T follicular helper cell (primary cell): Measurements from ENCODE around the gene HNRNPA1.
"Not testable (repeated sequence)": the region's sequence is repeated elsewhere in the genome, so short reads cannot be mapped to it uniquely, and the experiment has no call there.

ENCODE experiments used
- DNase-seq: peaks from one replicate; pipeline ENCODE4 v3.0.0-alpha.2; 2020; ENCODE audit warnings: low read depth

The HNRNPA1 gene

DNA sequence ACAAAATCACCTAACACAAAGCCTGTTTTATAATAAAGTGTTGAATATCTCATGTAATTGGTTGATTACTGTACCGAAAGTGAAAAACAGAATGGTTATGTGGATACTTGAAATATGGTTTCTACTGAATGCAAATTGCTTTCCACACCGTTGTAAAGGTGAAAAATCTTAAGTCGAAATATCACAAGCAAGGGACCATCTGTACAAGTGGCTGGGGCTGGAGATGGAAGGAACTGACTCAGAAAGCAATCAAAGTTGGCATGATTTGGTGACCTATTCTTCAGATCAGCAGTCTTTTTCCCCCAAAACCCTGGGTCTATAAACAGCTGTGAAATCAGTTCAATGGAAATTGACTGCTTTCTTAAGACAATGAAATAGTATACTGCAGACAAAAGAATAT, 4.2 kb upstream of the HNRNPA1 start:
- DNase-seq: no peak

DNA sequence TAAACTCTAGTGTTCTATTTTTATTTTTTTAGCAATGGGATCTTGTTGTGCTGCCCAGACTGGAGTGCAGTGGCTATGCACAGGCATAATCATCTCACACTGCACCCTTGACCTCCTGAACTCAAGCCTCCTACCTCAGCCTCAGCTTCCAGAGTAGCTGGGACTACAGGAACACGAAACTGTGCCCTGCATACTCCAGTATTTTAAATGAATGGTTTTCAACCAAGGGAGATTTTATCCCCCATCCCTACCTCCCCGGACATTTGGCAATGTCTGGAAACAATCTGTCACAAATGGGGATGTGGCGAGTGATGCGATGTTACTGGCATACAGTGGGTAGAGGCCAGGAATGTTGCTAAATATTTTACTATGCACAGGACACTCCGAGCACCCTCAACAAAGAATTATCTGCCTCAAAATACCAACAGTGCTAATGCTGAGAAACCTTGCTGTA, 2.7 kb upstream of the HNRNPA1 start:
- DNase-seq: no peak

DNA sequence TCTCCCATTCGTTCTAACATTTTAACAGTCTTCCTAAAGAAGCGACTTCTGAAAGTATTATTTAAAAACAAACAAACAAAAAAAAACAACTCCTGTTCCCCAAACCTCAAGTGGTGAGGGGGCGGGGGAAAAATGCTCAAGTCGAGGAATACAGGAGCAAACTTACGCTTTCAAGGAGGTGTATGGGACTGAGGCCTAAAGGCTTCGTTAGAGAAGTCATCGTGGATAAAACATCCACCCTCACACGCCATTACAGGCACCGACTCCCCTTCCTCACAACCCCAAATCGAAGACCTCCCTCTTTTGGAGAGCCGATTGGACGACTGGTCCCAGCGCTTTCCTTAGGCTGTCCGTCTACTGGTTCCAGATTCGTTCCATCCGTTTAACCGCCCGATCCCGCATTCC, 1.3 kb upstream of the HNRNPA1 start:
- DNase-seq: no peak

- DNase-seq: peak; percentile 99
These were observed 676 bp upstream of the HNRNPA1 start, which contains the start of gene CBX5 for GRCh38 chr12:54279632-54280467. CBX5 (minus strand) TSS chr12:54280122; CDS start chr12:54257650, 22,472 bp downstream.

DNA sequence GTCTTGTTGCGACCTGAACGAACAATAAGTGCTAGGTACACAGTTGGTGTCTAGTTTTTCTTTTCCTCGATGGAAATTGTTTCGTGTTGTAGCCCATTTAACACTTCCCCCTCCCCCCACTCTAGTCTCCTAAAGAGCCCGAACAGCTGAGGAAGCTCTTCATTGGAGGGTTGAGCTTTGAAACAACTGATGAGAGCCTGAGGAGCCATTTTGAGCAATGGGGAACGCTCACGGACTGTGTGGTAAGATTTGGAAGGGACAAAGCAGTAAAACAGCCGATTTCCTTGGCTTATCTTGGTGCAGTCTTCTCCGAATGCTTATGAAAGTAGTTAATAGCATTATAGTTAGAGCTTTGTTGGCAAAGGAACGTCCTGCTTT, 724 bp downstream of the HNRNPA1 start:
- DNase-seq: not testable (repeated sequence)

DNA sequence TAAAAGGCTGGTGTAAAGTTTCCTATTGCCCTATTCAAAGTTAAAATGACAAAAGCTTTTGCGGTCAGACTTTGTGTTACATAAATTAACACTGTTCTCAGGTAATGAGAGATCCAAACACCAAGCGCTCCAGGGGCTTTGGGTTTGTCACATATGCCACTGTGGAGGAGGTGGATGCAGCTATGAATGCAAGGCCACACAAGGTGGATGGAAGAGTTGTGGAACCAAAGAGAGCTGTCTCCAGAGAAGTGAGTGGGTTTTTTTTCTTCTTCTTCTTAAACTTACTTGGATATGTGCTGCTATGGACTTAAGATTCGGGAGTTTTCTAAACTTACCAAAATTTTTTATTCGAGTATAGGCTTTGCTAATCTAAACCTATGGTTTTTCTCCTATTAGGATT, 1.2 kb downstream of the HNRNPA1 start:
- DNase-seq: not testable (repeated sequence)

GRCh38 chr12:54282949-54283593, 2.5 kb downstream of the HNRNPA1 start:
- DNase-seq: no peak

GRCh38 chr12:54284070-54284780, 3.7 kb downstream of the HNRNPA1 start:
- DNase-seq: not testable (repeated sequence)

GRCh38 chr12:54285150-54286041, 4.9 kb downstream of the HNRNPA1 start:
- no peak for DNase-seq

DNA sequence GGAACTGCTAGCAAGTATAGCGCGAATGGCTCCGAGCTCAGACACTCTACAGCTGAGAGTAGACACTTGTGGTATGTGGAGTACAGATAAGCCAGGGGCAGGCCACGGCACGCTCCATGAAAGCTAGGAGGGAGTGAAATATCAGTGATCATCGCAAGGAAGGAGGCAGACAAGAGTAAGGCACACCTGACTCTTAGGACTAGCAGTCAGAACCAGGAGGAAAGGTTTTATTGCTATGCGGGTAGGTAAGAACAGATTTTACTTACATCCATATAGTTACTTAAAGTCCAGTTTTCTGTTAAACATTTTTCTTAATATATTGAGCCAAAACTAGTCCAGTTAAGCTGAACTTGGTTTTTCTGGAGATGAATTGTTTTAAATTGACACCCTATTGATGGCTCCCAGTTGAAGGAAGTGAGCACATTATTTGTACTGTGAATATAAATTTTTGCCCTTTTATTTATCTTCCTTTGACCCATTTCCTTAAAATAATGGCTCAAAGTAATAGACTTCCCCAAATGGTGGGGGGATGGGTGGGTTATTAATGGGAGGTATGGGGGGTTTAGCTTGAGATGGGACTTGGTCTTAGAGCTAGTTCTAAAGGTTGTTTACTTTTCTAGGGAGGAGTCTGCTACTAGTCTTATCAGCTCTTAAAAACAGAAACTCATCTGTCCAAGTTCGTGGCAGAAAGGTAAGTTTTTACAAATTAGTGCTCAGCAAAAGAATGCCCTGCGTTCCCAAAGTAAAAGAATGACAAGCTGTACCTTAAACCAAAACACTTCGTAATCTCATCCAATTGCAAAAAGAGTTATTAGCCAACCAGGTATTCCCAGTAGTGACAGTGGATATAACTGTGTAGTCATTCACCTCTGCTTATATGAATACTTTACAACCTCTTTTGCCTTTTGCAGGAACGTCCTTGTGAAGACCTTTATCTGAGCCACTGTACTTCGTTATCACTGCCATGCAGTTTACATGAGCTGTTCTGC, 5.8 kb downstream of the HNRNPA1 start:
- no peak for DNase-seq

DNA sequence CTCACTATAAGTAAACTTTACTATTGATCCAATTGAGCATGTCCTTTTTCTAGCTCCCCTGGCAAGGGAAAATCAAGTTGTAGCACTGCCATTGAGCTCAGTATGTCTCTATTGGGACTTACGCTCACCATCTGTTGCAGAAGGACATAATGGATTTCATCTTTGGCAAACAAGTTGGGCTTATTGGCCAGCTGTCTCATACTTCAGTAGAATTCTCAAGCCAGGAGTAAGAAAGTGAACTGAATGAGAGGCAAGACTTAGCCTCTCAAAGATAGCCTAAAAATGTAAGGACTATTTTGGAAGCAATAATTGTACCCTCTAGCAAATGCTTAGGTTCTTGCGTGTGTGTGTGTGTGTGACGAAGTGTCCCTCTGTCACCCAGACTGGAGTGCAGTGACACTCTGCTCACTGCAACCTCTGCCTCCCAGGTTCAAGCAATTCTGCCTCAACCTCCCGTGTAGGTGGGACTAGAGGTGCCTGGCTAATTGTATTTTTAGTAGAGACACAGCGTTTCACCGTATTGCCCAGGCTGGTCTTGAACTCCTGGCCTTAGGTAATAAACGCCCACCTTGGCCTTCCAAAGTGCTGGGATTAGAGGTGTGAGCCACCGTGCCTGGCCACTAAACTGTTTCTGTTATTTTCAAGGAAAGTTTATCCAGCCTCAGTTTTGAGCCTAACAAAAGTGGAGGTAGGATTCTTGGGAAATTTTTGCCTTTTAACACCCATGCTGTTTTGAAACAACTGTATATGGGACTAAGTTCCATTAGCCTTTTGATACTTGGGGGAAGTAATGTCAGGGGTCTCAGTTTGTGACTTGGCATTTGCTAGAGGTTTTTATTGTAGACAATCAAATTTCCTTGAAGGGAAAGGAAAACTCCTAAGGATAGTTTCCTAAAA, 7.0 kb downstream of the HNRNPA1 start:
- no peak for DNase-seq

- no peak for DNase-seq
These were observed 11.8 kb downstream of the HNRNPA1 start for GRCh38 chr12:54292083-54292930.

DNA sequence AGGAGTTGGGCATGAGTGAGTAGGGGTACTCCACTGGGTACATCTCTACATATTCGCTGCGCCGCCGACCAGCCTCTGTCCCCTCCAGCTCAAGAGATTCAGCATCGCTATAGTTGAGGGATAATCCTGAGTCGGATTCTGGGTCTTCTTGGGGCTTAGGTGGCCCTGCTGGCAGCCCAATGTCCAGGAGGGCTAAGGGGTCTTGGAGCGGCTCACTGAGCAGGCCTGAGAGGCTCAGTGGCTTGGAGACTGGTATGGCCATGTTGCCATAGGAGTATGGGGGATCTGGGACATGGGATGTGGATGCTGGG, 12.4 kb downstream of the HNRNPA1 start:
- no peak for DNase-seq

- peak; percentile 21 for DNase-seq
These were observed 13.8 kb downstream of the HNRNPA1 start for GRCh38 chr12:54294152-54294952.

- DNase-seq: no peak
These were observed 14.5 kb downstream of the HNRNPA1 start for GRCh38 chr12:54294953-54295566.

- DNase-seq: no peak
These were observed 16.0 kb downstream of the HNRNPA1 start for GRCh38 chr12:54296393-54297099.

- DNase-seq: no peak
These were observed 18.4 kb downstream of the HNRNPA1 start for GRCh38 chr12:54298904-54299303.
